Activated naive CD8-positive, alpha-beta T cell treated with anti-CD3 and anti-CD28 coated beads, Interleukin-2, amount 50 U/mL, for 24 hours (primary cell): ENCODE measurements around the gene OR51G1.
"Not testable (repeated sequence)": the region's sequence is repeated elsewhere in the genome, so short reads cannot be mapped to it uniquely, and the experiment has no call there.

Experiments
- ATAC-seq: fragments of 150-1000 bp; cut with Tn5 transposase; one replicate; pipeline ENCODE4 v1.10.0; 2021
- DNase-seq: peaks from one replicate; pipeline ENCODE4 v3.0.0; 2021
- H3K27ac Mint-ChIP-seq: one replicate; pipeline ENCODE4 v1.8.0; 2021; ENCODE audit warnings: mild to moderate bottlenecking, mixed read lengths
- H3K27me3 Mint-ChIP-seq: one replicate; pipeline ENCODE4 v1.8.0; 2021; ENCODE audit warnings: mixed read lengths
- H3K36me3 Mint-ChIP-seq: one replicate; pipeline ENCODE4 v1.8.0; 2021; ENCODE audit warnings: low read depth, mixed read lengths
- H3K4me1 Mint-ChIP-seq: one replicate; pipeline ENCODE4 v1.8.0; 2021; ENCODE audit warnings: mixed read lengths
- H3K4me3 Mint-ChIP-seq: one replicate; pipeline ENCODE4 v1.8.0; 2021; ENCODE audit warnings: mild to moderate bottlenecking, moderate library complexity, mixed read lengths
- H3K9me3 Mint-ChIP-seq: one replicate; pipeline ENCODE4 v1.8.0; 2021; ENCODE audit warnings: mixed read lengths

The OR51G1 gene, protein sequence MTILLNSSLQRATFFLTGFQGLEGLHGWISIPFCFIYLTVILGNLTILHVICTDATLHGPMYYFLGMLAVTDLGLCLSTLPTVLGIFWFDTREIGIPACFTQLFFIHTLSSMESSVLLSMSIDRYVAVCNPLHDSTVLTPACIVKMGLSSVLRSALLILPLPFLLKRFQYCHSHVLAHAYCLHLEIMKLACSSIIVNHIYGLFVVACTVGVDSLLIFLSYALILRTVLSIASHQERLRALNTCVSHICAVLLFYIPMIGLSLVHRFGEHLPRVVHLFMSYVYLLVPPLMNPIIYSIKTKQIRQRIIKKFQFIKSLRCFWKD

DNA sequence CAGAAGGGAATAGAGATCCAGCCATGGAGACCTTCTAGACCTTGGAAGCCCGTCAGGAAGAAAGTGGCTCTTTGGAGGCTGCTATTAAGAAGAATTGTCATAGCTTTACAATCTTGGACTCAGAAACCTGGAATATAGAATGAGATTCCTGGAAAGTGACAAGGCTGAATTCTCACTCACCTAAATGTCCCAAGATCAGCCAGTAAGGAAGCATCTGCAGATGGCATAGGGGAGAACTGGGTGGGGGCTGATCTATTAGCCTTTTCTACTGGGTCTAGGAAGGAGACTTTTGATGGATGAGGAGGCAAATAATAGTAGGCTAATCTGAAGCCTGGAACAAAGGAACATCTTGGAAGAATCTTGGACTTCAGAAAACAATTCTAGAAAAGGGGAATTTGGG lies at the start of gene OR51G1:
Gene OR51G1, minus strand, starts transcription at position 101 of the 400 bp plus-strand sequence. Its CDS starts 0 bp downstream, at position 101.
- Mint-ChIP-seq H3K4me3 (no peak within 1 kb of the TSS), H3K27me3 (no peaks in the 10 kb centered on the region), H3K4me1 (no peaks in the 10 kb centered on the region), H3K36me3 (no peaks in the 10 kb centered on the region), H3K27ac (no peak within 1 kb of the TSS), H3K9me3 (no peaks in the 10 kb centered on the region)
- ATAC-seq: no peak
- DNase-seq: no peak

DNA sequence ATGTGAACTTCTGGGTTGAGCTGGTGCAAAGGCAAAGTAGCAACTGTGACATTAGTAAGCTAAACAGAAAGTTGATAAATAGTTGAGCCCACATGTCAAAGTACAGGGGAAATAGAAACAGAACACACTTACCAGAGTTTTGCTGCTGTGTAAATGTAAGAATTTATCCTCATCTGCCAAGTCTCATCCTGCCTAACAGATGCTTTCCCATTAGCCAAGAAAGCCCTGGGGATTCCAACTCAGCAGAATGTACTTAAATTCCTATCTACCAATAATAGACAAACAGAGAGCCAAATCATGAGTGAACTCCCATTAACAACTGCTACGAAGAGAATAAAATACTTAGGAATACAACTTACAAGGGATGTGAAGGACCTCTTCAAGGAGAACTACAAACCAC lies 38.7 kb upstream of the OR51G1 start:
- peaks cover 8% of the 10 kb centered on the region for H3K9me3 Mint-ChIP-seq
- no peak for ATAC-seq
- no peaks in the 10 kb centered on the region for H3K36me3 Mint-ChIP-seq

DNA sequence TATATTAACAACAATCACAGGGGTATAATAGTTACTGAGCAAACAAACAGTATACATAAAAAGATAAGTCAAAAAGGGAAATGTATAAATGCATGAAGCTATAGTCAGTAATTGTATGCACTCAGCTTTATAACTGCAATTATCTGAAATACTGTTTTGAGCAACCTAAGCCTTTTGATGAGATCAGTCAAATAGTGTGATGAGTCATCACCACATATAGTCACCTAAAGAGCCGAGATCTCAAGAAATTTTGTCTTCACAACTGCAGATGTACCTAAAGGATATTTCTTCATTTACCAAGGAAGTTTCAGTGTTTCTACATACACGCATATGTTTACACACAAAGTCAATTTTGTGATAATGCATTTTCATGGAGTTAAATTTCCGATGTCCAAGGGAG lies 36.7 kb upstream of the OR51G1 start:
- H3K4me1 Mint-ChIP-seq: no peaks in the 10 kb centered on the region
- no peak for DNase-seq
- ATAC-seq: no peak
- H3K36me3 Mint-ChIP-seq: no peaks in the 10 kb centered on the region
- H3K27ac Mint-ChIP-seq: no peak overlapping the region
- H3K27me3 Mint-ChIP-seq: peaks cover 3% of the 10 kb centered on the region
- H3K4me3 Mint-ChIP-seq: no peak overlapping the region
- H3K9me3 Mint-ChIP-seq: peaks cover 5% of the 10 kb centered on the region

More for the DNA sequence above, 38.7 kb upstream of the OR51G1 start:
- Mint-ChIP-seq H3K27me3 (no peaks in the 10 kb centered on the region), H3K4me3 (no peak overlapping the region), H3K4me1 (no peaks in the 10 kb centered on the region), H3K27ac (no peak overlapping the region)
- DNase-seq: no peak

DNA sequence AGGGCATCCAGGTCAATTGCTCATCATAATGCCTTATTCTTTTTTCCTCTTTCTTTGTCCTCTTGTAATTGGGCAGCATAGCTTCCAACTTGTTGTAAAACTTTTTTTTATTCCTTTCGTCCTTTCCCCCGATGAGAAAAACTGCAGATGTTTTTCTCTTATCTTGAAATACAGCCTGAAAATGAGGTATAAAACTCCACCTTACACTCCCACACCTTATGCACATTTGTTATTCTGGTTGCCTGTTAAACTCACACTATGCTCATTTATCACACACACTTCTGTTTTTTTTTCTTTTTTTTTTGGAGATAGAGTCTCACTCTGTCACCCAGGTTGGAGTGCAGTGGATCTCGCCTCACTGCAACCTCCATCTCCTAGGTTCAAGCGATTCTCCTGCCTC lies 33.3 kb upstream of the OR51G1 start:
- ATAC-seq (no peak), DNase-seq (no peak)
- Mint-ChIP-seq H3K4me1 (no peaks in the 10 kb centered on the region), H3K27me3 (peaks cover 3% of the 10 kb centered on the region), H3K9me3 (peaks cover 4% of the 10 kb centered on the region), H3K4me3 (no peak overlapping the region), H3K27ac (no peak overlapping the region), H3K36me3 (no peaks in the 10 kb centered on the region)

DNA sequence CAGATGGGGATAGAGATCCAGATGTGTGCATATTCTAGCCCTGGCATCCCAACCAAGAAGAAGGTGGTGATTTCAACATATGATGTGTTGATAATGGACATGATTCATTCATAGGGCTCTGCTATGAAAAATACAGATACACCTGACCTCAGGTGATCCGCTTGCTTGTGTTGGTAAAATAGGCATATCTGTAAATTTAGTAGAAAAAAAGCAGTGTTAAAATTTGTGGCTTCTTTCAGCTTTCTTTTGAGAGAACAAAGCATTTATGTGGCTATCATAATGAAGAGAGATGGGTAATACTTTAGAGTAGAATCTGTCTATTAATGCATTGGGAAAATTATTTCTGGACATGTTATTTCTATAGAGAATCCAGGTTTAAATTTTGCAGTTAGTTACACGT lies 31.5 kb upstream of the OR51G1 start, which contains the start of gene OR51A2:
Gene OR51A2, minus strand, starts transcription at position 101 of the 400 bp plus-strand sequence. Its CDS starts 0 bp downstream, at position 101.
- not testable (repeated sequence) for ATAC-seq, H3K4me1 Mint-ChIP-seq, H3K36me3 Mint-ChIP-seq, H3K27ac Mint-ChIP-seq, H3K4me3 Mint-ChIP-seq, H3K27me3 Mint-ChIP-seq, DNase-seq, H3K9me3 Mint-ChIP-seq

DNA sequence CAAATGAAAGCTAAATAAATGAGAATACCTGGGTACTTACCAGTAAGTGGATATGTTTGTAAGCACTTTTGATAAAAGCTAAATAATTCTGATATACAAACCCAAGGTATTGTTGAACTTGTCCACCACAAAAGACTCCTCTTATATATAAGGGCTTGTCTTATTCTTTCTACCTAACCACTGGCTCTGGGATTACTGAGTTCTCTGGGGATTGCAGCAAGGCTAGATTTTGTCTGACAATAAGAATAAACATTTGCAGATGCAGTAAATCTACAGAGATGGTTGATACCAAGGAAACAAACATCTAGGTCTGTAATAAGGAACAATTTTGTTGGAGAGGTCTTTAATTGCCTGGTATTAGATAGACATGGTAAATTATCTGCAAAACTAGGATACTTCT lies 23.4 kb upstream of the OR51G1 start, which contains the start of gene OR51A4:
Gene OR51A4, minus strand, starts transcription at position 101 of the 400 bp plus-strand sequence. CDS start 505 bp downstream, outside the sequence.
- Mint-ChIP-seq H3K4me3 (no peak within 1 kb of the TSS), H3K9me3 (no peaks in the 10 kb centered on the region), H3K36me3 (no peaks in the 10 kb centered on the region), H3K27ac (no peak within 1 kb of the TSS), H3K27me3 (peaks cover 3% of the 10 kb centered on the region), H3K4me1 (no peaks in the 10 kb centered on the region)
- no peak for DNase-seq
- ATAC-seq: no peak

DNA sequence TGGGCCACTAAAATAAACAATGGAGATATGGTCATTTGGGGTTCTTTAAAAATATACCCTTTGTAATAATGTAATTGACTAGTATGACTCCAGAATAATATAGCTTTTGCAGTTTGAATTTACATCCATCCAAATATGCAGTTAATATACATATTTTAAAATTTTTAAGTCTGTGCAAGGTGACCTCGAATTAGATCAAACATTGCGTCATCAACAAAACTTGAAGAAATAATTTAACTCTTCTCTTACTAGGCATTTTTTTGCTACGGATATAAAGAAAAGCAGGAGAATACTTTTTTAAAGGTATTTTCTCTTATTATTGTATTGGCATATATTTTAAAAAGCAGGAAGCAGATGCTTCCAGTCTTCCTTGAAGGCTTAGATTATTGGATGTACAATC lies 12.6 kb upstream of the OR51G1 start:
- no peaks in the 10 kb centered on the region for H3K9me3 Mint-ChIP-seq
- no peaks in the 10 kb centered on the region for H3K4me1 Mint-ChIP-seq
- no peak for ATAC-seq
- H3K4me3 Mint-ChIP-seq: no peak overlapping the region
- no peak for DNase-seq
- no peaks in the 10 kb centered on the region for H3K27me3 Mint-ChIP-seq
- no peaks in the 10 kb centered on the region for H3K36me3 Mint-ChIP-seq
- H3K27ac Mint-ChIP-seq: no peak overlapping the region

DNA sequence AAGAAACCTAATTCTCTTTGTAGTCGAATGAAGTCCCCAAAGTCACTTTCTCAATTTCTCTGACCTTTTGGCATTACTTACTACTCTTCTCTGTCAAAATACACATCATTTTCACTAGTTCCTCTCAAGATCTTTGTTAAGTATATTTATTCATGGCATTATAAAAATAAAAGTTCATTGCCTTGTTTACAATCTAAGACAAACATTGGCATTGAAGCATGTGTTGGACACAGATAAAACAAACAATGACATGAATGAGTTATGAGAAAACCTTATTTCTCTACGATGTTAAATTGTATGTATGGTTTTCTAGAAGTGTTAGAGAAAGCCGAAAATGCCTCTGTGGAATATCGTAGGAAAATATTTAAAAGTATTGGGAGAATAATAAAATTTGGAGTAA lies 8.6 kb upstream of the OR51G1 start:
- Mint-ChIP-seq H3K4me1 (no peaks in the 10 kb centered on the region), H3K27ac (no peak overlapping the region), H3K36me3 (no peaks in the 10 kb centered on the region), H3K9me3 (no peaks in the 10 kb centered on the region), H3K27me3 (no peaks in the 10 kb centered on the region), H3K4me3 (no peak overlapping the region)
- no peak for ATAC-seq
- DNase-seq: no peak

DNA sequence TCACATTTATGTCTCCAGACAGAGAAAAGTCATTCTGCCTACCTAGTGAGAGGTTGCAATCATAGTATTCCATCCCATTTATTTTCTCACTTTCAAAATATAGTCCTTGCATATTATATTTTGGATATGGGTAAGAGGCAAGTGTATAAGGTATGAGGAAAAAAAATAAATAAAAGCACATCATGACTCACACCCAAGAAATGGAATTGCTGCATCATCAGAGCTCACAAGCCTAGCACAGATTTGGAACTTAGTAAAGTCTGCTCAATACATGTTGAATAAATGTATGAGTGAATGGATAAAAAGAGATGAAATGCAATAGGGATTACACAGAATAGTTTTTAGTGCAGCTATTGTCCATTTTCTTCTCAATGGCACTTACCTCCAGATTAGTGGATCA lies 2.5 kb upstream of the OR51G1 start:
- no peaks in the 10 kb centered on the region for H3K36me3 Mint-ChIP-seq
- ATAC-seq: no peak
- H3K4me1 Mint-ChIP-seq: no peaks in the 10 kb centered on the region
- no peak for DNase-seq
- no peak overlapping the region for H3K4me3 Mint-ChIP-seq
- H3K27ac Mint-ChIP-seq: no peak overlapping the region
- H3K27me3 Mint-ChIP-seq: no peaks in the 10 kb centered on the region
- H3K9me3 Mint-ChIP-seq: no peaks in the 10 kb centered on the region

DNA sequence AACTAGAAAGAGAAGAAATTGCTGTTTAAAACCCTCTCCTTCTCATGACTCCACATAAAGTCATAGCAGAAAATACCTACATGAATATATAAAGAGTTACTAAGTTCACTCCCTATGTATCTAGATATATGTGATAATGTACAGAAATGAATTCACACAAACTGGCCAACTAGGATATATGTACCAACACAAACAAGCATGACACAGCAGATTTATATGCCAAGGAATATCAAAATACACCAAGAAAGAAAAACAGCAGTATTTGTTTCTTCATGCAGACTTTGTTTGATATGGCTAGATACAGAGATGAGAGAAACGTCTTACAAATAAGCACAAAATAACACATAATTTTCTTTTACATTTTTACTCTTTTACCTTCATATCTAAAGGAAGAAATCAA lies 1.8 kb downstream of the OR51G1 start:
- Mint-ChIP-seq H3K4me1 (no peaks in the 10 kb centered on the region), H3K9me3 (no peaks in the 10 kb centered on the region), H3K27ac (no peak overlapping the region), H3K27me3 (no peaks in the 10 kb centered on the region), H3K36me3 (no peaks in the 10 kb centered on the region), H3K4me3 (no peak overlapping the region)
- DNase-seq: no peak
- no peak for ATAC-seq

DNA sequence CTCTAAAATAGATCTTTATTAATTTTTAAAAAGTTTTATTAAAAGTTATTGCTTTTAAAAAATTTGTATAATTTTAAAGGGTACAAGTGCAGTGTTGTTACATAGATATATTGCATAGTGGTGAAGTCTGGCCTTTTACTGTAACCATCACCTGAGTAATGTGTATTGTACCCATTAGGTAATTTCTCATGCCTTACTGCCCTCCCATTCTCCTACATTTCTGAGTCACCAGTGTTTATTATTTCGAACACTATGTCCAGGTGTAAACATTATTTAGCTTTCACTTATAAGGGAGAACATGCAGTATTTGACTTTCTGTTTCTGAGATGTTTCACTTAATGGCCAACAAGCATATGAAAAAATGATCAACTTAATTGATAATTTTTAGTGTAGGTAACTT lies 2.3 kb downstream of the OR51G1 start:
- no peaks in the 10 kb centered on the region for H3K4me1 Mint-ChIP-seq
- no peaks in the 10 kb centered on the region for H3K27me3 Mint-ChIP-seq
- no peaks in the 10 kb centered on the region for H3K9me3 Mint-ChIP-seq
- H3K36me3 Mint-ChIP-seq: no peaks in the 10 kb centered on the region
- no peak overlapping the region for H3K4me3 Mint-ChIP-seq
- DNase-seq: no peak
- ATAC-seq: no peak
- H3K27ac Mint-ChIP-seq: no peak overlapping the region

DNA sequence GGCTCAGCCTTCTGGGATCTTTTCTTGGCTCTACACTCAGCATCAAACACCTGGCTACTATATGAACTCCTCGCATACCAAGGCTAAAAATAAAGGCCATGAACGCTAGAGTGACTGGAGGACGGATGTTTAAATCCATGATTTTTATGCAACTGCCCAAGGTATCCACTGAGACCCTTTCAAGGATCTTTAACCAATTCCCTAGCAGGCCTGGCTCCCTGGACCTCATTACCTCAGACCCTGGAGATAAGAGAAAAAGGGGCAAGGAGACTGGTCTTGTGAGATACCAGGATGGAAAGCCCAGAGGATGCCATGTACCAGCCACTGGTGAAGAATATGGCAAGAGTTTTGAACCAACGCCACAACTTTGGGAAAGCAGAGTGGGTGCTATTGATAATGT lies 4.9 kb downstream of the OR51G1 start, which contains the start of gene OR51G2:
Gene OR51G2, minus strand, starts transcription at position 101 of the 400 bp plus-strand sequence. CDS start 3,687 bp downstream, outside the sequence.
- no peak within 1 kb of the TSS for H3K27ac Mint-ChIP-seq
- ATAC-seq: no peak
- H3K4me1 Mint-ChIP-seq: no peaks in the 10 kb centered on the region
- H3K9me3 Mint-ChIP-seq: no peaks in the 10 kb centered on the region
- H3K4me3 Mint-ChIP-seq: no peak within 1 kb of the TSS
- no peak for DNase-seq
- H3K36me3 Mint-ChIP-seq: no peaks in the 10 kb centered on the region
- no peaks in the 10 kb centered on the region for H3K27me3 Mint-ChIP-seq

DNA sequence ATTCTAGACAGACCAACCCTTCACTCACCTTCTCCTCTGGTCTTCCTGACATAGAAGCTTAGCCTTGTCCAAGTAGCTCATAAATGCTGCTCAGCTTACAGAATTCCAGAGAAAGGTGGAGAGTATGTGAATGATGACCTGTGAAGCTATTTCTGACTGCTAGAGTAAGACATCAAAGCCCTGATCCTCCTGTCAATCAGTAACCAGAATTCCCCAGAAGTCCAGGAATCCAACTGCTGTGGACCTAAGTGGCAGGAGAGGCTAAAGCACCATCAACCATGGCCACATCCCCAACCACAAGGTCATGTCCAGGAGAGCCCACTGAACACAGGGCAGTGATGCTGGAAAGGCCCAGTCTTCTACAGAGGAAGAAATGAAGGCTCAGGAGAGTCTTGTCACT lies 7.6 kb downstream of the OR51G1 start:
- Mint-ChIP-seq H3K4me3 (no peak overlapping the region), H3K36me3 (no peaks in the 10 kb centered on the region), H3K27ac (no peak overlapping the region), H3K4me1 (no peaks in the 10 kb centered on the region), H3K27me3 (no peaks in the 10 kb centered on the region), H3K9me3 (no peaks in the 10 kb centered on the region)
- no peak for ATAC-seq
- DNase-seq: no peak

DNA sequence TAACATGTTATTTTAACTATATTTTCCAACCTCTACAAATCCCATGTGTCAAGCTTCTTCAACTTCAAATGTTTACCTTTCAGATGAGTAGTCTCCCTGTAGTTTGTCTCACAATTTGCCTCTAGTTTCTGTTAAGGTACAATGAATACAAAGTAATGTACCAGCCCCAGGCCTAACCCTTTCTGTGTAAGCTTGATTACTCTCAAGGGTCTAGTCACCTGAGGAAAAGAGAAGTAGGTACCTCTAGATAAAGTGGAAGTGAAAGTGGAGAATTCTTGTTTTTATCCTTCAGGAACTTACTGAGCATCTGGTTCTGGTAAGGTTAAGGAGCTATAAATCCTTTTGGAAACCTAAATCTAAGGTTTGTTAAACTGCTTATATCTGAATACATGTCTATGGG lies 20.7 kb downstream of the OR51G1 start, which contains the start of gene OR51A7:
Gene OR51A7, plus strand, starts transcription at position 300 of the 400 bp plus-strand sequence. CDS start 3,587 bp downstream, outside the sequence.
- Mint-ChIP-seq H3K27me3 (peaks cover 2% of the 10 kb centered on the region), H3K36me3 (no peaks in the 10 kb centered on the region), H3K4me3 (no peak within 1 kb of the TSS), H3K9me3 (no peaks in the 10 kb centered on the region), H3K27ac (no peak within 1 kb of the TSS), H3K4me1 (peaks cover 1% of the 10 kb centered on the region)
- ATAC-seq (no peak), DNase-seq (no peak)

DNA sequence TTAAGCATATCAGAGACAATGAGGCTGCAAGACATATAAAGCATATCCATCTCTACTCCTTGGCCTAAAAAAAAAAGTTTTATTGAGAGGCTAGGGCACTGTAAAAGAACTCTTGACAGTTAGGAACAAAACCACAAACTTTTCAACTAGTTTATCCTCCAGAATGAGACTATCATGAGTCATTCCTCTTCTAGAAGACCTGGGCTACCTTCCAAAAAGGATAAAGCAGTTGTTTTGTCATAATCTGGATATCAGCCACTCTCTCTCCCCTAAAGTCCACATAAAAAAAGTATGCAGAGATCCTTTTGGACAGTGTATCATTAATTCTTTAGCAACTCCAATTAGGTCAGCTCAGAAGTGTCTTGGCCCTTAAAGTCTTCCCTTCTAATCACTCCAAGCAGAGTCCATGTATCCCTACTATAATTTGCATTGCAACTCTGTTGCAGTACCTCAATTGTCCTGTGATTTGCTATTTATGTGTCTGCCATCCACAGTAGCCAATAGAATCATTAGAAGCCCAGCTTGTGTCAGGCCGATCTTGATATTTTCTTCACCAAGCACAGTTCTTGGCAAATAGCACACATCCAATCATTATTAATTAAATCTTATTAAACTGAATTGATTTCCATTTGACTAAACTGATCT lies 32.0 kb downstream of the OR51G1 start:
- no peak for DNase-seq
- no peak for ATAC-seq
- no peaks in the 10 kb centered on the region for H3K36me3 Mint-ChIP-seq
- no peak overlapping the region for H3K4me3 Mint-ChIP-seq
- H3K27me3 Mint-ChIP-seq: peaks cover 2% of the 10 kb centered on the region
- no peak overlapping the region for H3K27ac Mint-ChIP-seq
- H3K4me1 Mint-ChIP-seq: no peaks in the 10 kb centered on the region
- H3K9me3 Mint-ChIP-seq: no peaks in the 10 kb centered on the region
